Astrocyte of the cerebellum (primary cell): Measurements from ENCODE around the gene MAMDC2.
A peak's percentile ranks its signal among the peaks of the same experiment; 100 is the strongest.

Source experiments
- DNase-seq: peaks from one replicate; pipeline ENCODE4 v3.0.0-alpha.2; 2011; ENCODE audit warnings: low read depth
- H3K4me3 ChIP-seq: 2 replicates; pipeline ENCODE4 v1.5.1; 2011; ENCODE audit warnings: mild to moderate bottlenecking, low read depth, low read length, moderate library complexity
- CTCF ChIP-seq: IDR thresholded peaks from 2 replicates; pipeline ENCODE4 v1.5.1; 2012; ENCODE audit warnings: low read length, low read depth, moderate library complexity, mild to moderate bottlenecking; ENCODE audit errors: missing control alignments
- in situ Hi-C: cut with HindIII; loops from 2 replicates; pipeline ENCODE4 v1.10.0; 2017; ENCODE audit warnings: low sequenced_read_pairs

MAMDC2 gene

GRCh38 chr9:70080481-70081119 lies 37.0 kb downstream of the MAMDC2 start:
- TF ChIP-seq CTCF, result no peak
- in situ Hi-C loops, result no loop called here
- DNase-seq, result peak; percentile 84
- H3K4me3 ChIP-seq, result no peak overlapping the region

GRCh38 chr9:70081120-70081495 lies 37.5 kb downstream of the MAMDC2 start:
- TF ChIP-seq CTCF, result no peak
- no peak overlapping the region for H3K4me3 ChIP-seq
- peak; percentile 50 for DNase-seq
- in situ Hi-C loops, result no loop called here

- no peak for TF ChIP-seq CTCF
- in situ Hi-C loops, result no loop called here
- H3K4me3 ChIP-seq, result no peak overlapping the region
- DNase-seq, result peak; percentile 37
Observed at GRCh38 chr9:70083429-70083828, 39.8 kb downstream of the MAMDC2 start.

DNA sequence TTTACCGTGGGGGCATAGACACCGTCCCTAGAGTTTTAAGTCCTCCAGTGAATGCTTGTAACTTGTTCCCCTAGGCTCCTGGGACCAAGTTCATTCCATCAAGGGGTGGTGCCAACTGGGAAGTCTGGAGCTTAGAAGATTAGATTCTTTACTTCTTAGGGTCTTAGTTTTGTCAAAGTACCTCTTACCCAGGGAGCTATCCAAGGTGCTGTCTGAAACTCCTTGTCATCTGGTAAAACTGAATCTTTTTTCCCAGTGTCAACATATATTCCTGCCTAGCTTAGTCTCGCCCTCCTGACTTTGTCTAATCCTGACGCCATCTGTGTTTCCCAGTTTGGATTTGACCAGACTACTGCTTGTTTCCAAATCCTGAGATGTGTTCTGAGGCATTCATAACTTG lies 41.6 kb downstream of the MAMDC2 start:
- DNase-seq, result peak; percentile 47
- in situ Hi-C loops, result no loop called here
- TF ChIP-seq CTCF, result no peak
- no peak overlapping the region for H3K4me3 ChIP-seq

DNA sequence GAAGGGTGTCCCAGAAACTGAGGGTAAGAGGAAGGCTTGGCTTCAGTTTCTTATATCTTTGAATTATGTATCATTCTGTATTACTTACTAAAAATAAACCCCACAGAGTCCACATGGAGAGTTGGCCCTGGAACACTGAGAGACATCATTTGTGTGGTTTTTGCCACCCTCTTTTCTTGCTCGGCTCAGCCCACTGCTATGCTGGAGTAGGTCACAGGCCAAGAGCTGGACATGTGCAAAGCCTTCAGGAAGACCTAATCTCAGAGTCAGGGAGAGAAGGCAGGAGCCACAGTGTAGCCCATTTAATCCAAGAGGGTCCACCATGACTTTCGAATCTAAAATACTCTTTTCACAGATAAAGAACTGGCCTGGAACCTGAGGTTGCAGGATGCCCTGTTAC lies 47.5 kb downstream of the MAMDC2 start:
- DNase-seq, result no peak
- no peak for TF ChIP-seq CTCF
- in situ Hi-C loops, result no loop called here
- no peak overlapping the region for H3K4me3 ChIP-seq

DNA sequence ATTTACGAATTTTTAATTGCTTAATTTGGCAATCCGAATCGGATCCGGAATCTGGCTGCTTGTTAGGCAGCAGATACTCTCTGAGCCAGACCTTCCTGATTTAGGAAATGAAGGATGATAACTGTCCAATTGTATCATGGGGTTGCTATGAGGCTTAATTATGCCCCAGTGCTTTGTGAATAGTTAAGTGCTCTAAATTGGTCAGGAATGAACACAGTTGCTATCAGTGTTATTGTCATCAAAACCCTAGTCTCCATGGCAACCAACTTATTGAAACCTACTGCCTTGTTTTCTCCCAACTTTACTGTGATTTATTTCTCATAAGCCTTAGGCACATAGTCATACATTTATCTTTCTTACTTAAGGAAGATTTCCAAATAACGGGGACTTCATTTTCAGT lies 47.9 kb downstream of the MAMDC2 start:
- no peak for TF ChIP-seq CTCF
- in situ Hi-C loops, result no loop called here
- H3K4me3 ChIP-seq, result no peak overlapping the region
- DNase-seq, result no peak
